Tibial artery (tissue), 4 donors: ENCODE results near the gene CNTNAP2.

Experiments
- DNase-seq, 2 donors: peaks; one replicate each; pipeline ENCODE4 v3.0.0-alpha.2; 2019
- H3K27ac ChIP-seq, 2 donors: fragments of 200-600 bp; sonication (generic) in 1 of 2; 1 replicate in 1 of 2; 2 replicates in 1 of 2; pipeline ENCODE4 v1.5.1; 2018 to 2019; ENCODE audit warnings: mild to moderate bottlenecking in 1 of 2
- H3K27me3 ChIP-seq, 2 donors: fragments of 200-600 bp; sonication (generic) in 1 of 2; one replicate each; pipeline versions ENCODE4 v1.5.1 to v1.6.0; 2016 to 2019
- H3K36me3 ChIP-seq, 3 donors: fragments of 200-600 bp; sonication (generic) in 2 of 3; one replicate each; pipeline ENCODE4 v1.5.1; 2016 to 2019; ENCODE audit warnings: mild to moderate bottlenecking in 2 of 3
- H3K4me1 ChIP-seq, 4 donors: fragments of 200-600 bp; sonication (generic) in 2 of 4; 1 replicate in 3 of 4; 2 replicates in 1 of 4; pipeline ENCODE4 v1.5.1; 2016 to 2019
- H3K4me3 ChIP-seq, 2 donors: fragments of 200-600 bp; sonication (generic) in 1 of 2; 1 replicate in 1 of 2; 2 replicates in 1 of 2; pipeline ENCODE4 v1.5.1; 2018 to 2019; ENCODE audit warnings: mild to moderate bottlenecking in 2 of 2
- H3K9me3 ChIP-seq, 3 donors: fragments of 200-600 bp; sonication (generic) in 1 of 3; one replicate each; pipeline ENCODE4 v1.5.1; 2016 to 2019
- intact Hi-C: fragments of 100-400 bp; cut with DNase I; formaldehyde crosslinking; loops from one replicate; pipeline ENCODE4 v1.15.0; 2023; ENCODE audit warnings: low total_unique reads
- TF ChIP-seq, protein P1 (sequence below), 2 experiments: fragments of 200-600 bp in 1 of 2; fragments of 450-650 bp in 1 of 2; IDR thresholded peaks; one replicate each; pipeline ENCODE4 v1.5.1; 2017 to 2019; ENCODE audit warnings: antibody characterized with exemption in 2 of 2, mild to moderate bottlenecking in 1 of 2, moderate library complexity in 1 of 2

The CNTNAP2 gene

DNA sequence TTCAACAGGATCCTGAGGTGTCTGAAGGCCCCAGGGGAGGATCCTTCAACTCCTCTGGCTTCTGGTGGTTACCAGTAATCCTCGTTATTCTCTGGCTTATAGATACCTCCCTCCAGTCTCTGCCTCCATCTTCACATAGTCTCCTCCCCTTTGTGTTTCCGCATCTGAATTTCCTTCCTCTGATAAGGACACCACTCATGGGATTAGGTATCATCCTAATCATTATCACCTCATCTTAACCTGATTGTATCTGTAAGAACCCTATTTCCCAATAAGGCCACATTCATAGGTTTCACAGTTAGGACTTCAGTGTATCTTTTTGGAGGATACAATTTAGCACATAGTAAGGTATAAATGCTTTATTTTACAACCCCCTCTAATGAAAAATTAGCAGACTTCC, 1189.2 kb downstream of the CNTNAP2 start:
- Histone ChIP-seq H3K4me3 (no peak overlapping the region), H3K4me1 (no peaks in the 10 kb centered on the region), H3K36me3 (no peaks in the 10 kb centered on the region), H3K9me3 (no peaks in the 10 kb centered on the region), H3K27me3 (no peaks in the 10 kb centered on the region), H3K27ac (no peak overlapping the region)
- intact Hi-C loops: no loop called here
- DNase-seq: no peak
- TF ChIP-seq, protein P1, sequence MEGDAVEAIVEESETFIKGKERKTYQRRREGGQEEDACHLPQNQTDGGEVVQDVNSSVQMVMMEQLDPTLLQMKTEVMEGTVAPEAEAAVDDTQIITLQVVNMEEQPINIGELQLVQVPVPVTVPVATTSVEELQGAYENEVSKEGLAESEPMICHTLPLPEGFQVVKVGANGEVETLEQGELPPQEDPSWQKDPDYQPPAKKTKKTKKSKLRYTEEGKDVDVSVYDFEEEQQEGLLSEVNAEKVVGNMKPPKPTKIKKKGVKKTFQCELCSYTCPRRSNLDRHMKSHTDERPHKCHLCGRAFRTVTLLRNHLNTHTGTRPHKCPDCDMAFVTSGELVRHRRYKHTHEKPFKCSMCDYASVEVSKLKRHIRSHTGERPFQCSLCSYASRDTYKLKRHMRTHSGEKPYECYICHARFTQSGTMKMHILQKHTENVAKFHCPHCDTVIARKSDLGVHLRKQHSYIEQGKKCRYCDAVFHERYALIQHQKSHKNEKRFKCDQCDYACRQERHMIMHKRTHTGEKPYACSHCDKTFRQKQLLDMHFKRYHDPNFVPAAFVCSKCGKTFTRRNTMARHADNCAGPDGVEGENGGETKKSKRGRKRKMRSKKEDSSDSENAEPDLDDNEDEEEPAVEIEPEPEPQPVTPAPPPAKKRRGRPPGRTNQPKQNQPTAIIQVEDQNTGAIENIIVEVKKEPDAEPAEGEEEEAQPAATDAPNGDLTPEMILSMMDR (IDR thresholded peaks at IDR 0.05): no peak

DNA sequence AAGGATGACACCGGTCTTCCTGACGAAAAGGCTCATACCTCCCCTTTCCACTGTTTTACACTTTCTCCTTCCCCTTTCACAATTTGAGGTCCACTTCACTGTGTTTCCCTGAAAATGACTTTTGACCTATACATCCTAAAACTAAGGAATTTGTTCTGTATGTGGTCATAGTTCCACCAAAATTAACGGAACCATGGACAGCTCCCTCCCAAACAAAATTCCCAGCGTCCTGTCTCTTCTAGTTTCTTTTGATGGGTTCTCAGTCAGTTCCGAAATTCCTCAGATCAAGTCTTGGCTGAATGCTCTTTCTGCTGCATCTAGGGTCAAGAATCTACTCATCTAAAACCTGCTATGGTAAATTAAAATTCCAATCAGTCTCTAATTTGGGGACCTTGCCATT, 1191.9 kb downstream of the CNTNAP2 start:
- Histone ChIP-seq H3K27ac (no peak overlapping the region), H3K36me3 (no peaks in the 10 kb centered on the region), H3K4me3 (no peak overlapping the region), H3K27me3 (no peaks in the 10 kb centered on the region), H3K4me1 (no peaks in the 10 kb centered on the region), H3K9me3 (no peaks in the 10 kb centered on the region)
- no peak for DNase-seq
- TF ChIP-seq, protein P1 (IDR thresholded peaks at IDR 0.05): no peak
- intact Hi-C loops: no loop called here

DNA sequence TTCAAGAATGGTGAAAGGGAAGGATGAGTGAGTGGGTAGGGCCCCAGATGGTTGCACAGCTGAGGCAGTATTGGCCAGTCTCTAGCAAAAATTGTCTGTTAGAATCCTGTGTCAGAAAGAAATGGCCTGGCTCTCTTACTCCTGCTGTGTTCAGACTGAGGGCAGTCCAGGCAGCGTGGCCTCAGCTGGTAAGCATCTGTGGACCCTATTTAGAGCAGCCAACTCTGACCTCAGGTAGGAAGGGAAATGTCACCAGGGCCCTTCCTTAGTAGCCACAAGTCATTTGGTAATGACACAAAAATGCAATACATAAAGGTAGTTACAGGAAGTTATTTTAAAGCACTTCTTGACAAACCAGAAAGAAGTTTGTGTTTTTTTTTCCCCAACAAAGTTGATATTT, 1194.7 kb downstream of the CNTNAP2 start:
- no peaks in the 10 kb centered on the region for H3K9me3 ChIP-seq
- no peaks in the 10 kb centered on the region for H3K4me1 ChIP-seq
- TF ChIP-seq, protein P1 (IDR thresholded peaks at IDR 0.05): no peak
- no peaks in the 10 kb centered on the region for H3K36me3 ChIP-seq
- no peak for DNase-seq
- intact Hi-C loops: no loop called here
- no peaks in the 10 kb centered on the region for H3K27me3 ChIP-seq
- H3K27ac ChIP-seq: no peak overlapping the region
- H3K4me3 ChIP-seq: no peak overlapping the region

DNA sequence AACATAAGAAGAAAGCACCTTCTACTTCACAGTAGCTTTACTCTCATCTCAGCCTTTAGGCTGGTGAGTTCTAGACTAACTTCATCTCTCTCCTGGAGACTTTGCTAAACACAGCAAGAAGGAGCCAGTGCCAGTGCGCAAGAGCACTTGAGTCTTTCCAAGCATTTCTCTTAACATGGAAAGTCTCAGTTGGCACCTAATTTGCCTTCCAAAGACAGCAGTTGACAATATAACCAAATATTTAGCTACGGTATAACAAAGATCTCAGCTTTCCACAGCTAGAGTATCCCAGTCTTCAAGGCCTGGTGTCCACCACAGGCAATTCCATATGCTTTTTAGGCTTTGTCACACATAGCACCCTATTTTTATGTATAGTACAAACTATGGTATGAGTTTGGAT, 1204.9 kb downstream of the CNTNAP2 start:
- Histone ChIP-seq H3K4me1 (no peaks in the 10 kb centered on the region), H3K27ac (no peak overlapping the region), H3K36me3 (no peaks in the 10 kb centered on the region), H3K9me3 (no peaks in the 10 kb centered on the region), H3K27me3 (no peaks in the 10 kb centered on the region), H3K4me3 (no peak overlapping the region)
- intact Hi-C loops: no loop called here
- TF ChIP-seq, protein P1 (IDR thresholded peaks at IDR 0.05): no peak
- DNase-seq: no peak

DNA sequence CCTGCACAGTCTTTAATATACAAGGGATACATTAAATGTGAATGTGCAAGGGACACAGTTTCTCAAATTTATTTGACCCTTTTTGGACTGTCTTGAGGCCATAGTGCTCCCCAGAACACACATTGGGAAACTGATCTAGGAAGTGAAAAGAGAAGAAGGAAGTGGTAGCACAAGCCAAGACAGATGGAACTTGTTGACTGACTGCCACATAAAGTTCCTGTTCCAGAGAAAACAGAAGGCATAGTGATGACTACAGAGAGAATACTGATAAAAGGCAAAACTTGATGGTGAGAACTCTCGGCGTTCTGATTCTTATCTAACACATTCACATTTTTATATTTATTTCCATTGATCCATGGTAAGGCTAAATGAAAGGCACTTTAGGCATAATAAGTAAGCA, 1216.4 kb downstream of the CNTNAP2 start:
- H3K36me3 ChIP-seq: no peaks in the 10 kb centered on the region
- intact Hi-C loops: no loop called here
- no peaks in the 10 kb centered on the region for H3K9me3 ChIP-seq
- H3K27me3 ChIP-seq: no peaks in the 10 kb centered on the region
- H3K4me3 ChIP-seq: no peak overlapping the region
- H3K27ac ChIP-seq: no peak overlapping the region
- TF ChIP-seq, protein P1 (IDR thresholded peaks at IDR 0.05): no peak
- DNase-seq: no peak
- no peaks in the 10 kb centered on the region for H3K4me1 ChIP-seq

DNA sequence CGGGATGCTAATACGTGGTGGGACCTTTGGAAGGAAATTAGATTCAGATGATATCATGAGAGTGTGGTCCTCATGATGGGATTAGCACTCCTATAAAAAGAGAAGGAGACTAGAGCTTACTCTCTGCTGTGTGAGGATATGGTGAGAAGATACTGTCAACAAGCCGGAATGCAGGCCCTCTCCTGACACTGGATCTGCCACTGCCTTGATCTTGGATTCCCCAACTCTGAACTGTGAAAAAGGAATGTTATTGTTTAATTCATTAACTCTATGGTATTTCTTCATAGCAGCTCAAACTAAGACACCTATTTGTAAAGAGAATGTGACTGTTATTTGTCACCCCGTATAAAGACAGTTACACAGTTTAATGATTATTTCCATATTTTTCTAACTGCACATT, 1246.5 kb downstream of the CNTNAP2 start:
- intact Hi-C loops: no loop called here

More for the DNA sequence above, 1246.5 kb downstream of the CNTNAP2 start:
- no peaks in the 10 kb centered on the region for H3K36me3 ChIP-seq
- H3K4me3 ChIP-seq: no peak overlapping the region
- H3K9me3 ChIP-seq: no peaks in the 10 kb centered on the region
- TF ChIP-seq, protein P1 (IDR thresholded peaks at IDR 0.05): no peak
- no peaks in the 10 kb centered on the region for H3K4me1 ChIP-seq
- no peak for DNase-seq
- H3K27ac ChIP-seq: no peak overlapping the region
- H3K27me3 ChIP-seq: no peaks in the 10 kb centered on the region
